GM11168 (cell line): Measurements from ENCODE around the gene MORF4L2.
"Not testable (repeated sequence)": the region's sequence is repeated elsewhere in the genome, so short reads cannot be mapped to it uniquely, and the experiment has no call there.

ENCODE experiments used
- in situ Hi-C: fragments of 300-500 bp; cut with MboI; formaldehyde crosslinking; loops from one replicate; pipeline ENCODE4 v1.12.0; 2022; ENCODE audit warnings: low sequenced_read_pairs; ENCODE audit not compliant: unreplicated experiment

The MORF4L2 gene

DNA sequence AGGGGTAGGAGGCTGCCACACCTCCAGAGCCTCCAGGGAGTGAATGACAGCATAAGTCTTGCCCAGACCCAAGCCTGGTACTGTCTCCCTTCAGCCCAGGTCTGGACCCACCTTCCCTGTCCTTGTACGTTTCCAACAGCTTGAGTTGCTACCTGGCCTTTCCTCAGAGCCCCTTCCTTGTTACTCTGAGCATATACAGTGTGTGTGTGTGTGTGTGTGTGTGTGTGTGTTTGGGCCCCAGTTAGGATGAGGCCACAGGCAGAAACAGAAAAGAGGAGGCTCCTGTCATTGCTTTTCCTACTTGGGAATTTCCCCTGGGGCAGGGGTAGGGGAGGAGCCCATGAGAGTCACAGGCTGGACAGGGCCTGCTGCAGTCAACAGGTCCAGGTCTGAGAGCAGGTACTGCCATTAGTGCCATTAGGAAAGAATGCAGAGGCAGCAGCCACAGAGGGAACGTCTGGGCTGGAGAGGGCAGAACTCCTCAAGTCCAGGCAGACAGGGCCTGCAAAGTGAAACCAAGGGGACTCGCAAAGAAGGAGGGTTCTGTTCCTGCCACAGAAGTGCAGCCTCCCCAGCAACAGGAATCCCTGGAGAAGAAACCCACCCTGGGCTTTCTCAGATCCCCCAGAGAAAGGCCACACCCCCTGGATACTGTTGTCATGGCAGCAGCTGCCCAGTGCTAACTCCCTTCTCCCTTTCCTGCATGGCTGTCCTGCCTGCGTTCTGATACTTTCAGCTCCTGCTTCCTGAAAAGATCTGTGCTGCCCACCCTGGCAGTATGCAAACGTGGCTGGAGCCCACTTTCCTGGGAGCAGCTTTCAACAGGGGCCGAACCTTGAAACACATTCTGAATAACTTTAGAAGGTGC lies 47.8 kb downstream of the MORF4L2 start:
- in situ Hi-C loops, result not testable (repeated sequence)

DNA sequence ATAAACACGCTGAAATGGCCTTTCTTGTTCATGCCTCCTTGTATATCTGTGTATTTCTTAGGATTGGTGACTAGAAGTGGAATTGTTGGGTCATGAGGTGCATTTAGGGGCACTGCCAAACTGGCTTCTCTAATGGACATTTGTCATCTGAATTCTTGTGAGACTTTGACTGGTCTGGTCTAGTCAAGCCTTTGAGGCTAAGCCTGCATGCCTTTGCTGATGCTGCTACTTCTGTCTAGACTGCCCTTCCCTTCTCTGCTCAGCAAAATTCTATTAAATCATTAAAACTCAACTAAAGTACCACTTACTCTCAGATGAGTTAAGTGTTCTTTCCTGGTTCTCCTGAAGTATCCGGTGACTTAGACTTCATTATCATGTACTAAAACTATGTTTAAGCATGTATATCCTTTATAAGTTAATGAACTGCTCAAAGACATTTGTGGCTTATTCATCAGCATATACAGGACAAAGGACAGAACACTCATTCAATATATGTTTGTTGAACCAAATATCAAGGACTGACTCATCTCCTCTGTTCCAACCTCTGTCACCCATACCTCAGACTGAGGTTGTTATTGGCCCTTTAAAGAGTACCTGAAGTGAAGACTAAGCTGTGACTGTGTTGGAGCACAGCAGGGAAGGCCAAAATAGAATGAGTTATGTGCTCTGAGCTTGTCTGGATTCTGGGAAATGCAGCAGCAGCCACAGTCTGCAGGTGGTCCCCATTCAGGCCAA lies 48.7 kb downstream of the MORF4L2 start:
- in situ Hi-C loops, result no loop called here

DNA sequence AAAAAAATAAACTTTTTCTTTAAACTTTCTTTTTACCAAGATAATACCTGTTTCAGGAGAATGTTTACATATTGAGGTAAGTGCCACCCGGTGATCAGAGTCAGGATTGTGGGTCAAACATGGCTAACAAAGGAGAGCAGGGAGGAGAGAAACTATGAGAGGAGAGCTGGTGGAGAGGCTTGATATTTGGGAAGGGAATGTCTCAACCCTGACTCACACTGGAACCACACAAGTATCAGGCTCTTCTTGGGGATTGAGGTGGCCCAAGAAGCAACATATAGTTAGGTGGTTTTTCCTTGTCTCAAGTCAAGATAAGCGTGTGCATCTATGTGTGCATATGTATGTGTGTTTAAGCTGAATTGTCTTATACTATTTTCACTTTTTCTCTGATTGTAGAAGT lies 51.1 kb downstream of the MORF4L2 start:
- in situ Hi-C loops, result no loop called here

DNA sequence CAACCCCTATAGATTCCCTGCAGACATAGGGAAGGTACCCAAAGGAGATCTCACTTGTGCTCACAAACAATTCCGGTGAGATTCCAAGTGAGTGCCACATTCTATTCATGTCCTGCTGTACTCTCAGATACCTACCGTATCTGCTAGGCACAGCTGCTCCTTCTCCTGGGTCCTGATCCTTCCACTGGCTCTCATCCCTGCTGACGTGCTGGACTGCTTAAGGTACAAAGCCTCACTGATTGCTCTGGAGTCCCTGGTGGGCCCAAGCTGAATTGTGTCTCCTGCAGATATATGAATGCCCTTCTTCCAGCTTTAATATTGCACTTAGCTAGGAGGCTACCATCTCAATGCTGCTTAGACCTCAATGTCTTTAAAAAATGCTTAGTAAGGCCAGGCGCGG lies 55.4 kb downstream of the MORF4L2 start:
- in situ Hi-C loops, result no loop called here

DNA sequence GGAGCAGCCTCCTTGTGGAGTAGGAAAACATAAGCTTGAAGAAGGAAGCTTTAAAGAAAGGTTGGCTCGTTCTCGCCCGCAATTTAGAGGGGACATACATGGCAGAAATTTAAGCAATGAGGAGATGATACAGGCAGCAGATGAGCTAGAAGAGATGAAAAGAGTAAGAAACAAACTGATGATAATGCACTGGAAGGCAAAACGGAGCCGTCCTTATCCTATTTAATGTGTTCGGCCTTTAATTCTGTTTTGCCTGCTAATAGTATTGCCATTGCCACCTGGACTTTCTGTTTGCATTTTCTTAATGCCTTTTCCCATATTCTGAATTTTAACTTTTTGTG lies 56.4 kb downstream of the MORF4L2 start:
- in situ Hi-C loops, result no loop called here

DNA sequence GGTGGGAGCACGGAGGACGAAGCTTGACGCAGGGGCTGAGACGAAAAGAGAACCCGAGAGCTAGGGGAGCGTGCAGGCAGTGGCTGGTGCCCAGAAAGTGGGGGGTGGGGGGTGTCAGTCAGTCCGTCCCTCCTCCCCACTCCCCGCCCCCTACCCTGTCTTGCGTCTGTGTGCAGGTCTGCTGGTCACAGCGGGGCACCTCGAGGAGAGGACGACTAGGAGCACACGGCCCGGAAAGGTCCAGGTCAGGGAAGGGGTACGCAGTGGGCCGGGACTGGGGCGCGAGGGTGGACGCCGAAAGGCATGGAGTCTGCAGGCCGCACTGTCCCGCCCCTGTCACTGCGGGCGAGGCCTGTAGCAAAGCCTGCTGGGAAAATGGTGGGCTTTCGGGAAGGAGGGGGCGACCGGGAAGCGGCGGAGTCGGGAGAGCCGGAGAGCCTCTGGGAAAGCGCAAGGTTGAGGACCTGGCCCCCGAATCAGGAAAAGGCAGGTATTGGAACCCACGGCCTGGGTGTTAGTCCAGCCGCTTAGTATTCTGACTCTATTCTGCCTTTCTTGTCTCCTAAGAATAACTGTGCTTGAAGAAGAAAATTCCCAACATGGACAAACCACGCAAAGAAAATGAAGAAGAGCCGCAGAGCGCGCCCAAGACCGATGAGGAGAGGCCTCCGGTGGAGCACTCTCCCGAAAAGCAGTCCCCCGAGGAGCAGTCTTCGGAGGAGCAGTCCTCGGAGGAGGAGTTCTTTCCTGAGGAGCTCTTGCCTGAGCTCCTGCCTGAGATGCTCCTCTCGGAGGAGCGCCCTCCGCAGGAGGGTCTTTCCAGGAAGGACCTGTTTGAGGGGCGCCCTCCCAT lies 57.0 kb downstream of the MORF4L2 start:
- in situ Hi-C loops, result no loop called here

DNA sequence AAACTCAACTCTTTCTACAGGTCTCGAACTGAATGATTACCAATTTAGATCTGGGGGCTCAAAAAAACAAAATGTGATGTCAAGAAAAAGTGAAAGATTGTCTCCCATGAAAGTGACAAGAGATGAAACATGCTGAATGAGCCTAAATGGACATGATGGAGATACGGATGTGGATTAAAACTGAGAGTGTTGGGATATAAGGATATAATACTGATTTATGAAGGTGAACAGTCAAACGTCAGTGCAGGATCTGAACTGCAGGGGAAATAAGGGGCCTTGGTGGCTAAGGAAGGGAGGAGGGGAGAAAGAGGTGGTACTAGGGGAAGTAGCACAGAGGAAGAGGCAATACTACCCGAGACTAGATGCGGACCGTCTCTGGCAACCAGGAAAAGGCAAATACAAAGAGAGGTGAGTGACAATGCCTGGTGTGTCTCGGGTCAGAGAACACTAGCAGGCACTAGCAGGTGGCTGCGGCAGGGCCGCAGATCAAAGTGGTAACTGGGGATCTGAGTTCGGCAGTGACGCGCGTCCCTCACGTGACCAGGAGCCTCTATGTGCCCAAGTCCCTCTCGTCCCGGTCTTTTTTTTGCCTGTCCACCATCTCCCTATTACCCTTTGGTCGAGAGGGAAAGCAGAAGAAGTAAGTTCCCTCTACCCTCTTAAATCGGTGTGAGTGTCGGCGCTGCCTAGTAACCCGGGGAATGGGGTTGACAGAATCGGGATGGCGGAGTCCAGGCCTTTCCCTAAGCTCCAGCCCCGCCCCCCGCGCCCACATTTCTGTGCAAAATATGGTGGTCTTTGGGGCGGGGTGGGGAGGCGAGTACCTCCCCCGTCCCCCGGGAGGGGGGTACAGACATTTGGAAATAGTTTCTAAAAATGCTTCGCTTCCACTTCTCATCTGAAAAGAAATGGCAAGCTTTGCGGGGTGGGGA lies 57.8 kb downstream of the MORF4L2 start, which contains the start of gene TCEAL1:
TCEAL1 (plus strand) TSS at position 590 of the 932 bp plus-strand sequence. CDS start 942 bp downstream, outside the sequence.
- in situ Hi-C loops, result no loop called here

DNA sequence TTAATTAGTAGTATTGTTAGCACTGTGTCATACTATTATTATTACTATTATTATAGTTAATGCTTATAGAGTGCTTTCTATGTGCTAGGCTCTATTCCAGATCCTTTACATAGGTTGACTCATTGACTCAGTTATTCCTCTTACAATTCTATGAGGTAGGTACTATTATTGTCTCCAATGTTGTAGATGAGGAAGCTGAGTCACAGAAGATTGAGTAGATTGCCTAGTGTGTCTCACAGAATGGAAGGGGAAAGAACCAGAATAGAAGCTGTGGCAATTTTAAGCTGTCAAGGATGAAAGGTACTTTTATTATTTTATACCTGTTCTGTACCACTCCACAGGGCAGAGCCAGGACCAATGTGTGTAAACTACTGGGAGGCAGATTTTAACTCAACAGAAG lies 59.6 kb downstream of the MORF4L2 start:
- in situ Hi-C loops, result no loop called here
